ENCODE measurements around the gene BABAM2.

DNA sequence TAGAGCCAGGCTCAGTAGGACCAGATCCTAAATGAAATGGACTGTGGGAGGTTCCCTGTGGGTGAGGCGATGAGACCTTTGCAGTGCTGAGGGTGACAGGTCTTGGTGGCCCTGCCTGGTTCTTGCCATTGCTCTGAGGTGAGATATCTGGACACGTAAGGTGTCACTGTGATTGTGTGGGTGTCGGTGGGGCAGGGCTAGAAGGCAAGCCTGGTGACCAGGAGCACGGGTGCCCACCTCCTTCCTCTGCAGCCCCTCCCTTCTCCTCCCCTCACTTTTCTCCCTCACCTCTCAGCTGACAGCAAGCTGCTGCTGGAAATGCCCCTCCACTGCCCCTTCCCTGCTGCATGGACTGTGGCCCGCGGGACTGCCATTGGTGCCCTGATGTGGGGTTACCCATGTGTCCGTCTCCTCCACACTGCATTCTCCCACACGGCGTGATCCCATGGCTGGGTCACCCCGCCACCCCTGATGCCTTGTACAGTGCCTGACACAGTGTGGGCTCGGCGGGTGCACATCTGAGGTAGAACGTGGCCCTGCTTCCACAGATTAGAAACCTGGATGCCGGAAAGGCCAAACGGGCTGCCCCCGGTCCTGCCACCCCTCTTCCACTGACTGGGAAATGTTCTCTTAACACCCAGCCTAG is 446.6 kb downstream of the BABAM2 start:
- TF ChIP-seq, protein P1, sequence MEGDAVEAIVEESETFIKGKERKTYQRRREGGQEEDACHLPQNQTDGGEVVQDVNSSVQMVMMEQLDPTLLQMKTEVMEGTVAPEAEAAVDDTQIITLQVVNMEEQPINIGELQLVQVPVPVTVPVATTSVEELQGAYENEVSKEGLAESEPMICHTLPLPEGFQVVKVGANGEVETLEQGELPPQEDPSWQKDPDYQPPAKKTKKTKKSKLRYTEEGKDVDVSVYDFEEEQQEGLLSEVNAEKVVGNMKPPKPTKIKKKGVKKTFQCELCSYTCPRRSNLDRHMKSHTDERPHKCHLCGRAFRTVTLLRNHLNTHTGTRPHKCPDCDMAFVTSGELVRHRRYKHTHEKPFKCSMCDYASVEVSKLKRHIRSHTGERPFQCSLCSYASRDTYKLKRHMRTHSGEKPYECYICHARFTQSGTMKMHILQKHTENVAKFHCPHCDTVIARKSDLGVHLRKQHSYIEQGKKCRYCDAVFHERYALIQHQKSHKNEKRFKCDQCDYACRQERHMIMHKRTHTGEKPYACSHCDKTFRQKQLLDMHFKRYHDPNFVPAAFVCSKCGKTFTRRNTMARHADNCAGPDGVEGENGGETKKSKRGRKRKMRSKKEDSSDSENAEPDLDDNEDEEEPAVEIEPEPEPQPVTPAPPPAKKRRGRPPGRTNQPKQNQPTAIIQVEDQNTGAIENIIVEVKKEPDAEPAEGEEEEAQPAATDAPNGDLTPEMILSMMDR (IDR thresholded peaks at IDR 0.05): no peak
- no peak for TF ChIP-seq EZH2 (IDR thresholded peaks at IDR 0.05)
- no peak for TF ChIP-seq EZH2phosphoT487 (IDR thresholded peaks at IDR 0.05)

Data from neural progenitor cell (in vitro differentiated cells).